Activated T-cell treated with anti-CD3 and anti-CD28 coated beads for 24 hours (primary cell): Measurements from ENCODE around the gene ALS2CL.

Source experiments
- DNase-seq: peaks from one replicate; pipeline ENCODE4 v3.0.0-alpha.2; 2020; ENCODE audit warnings: low read depth

ALS2CL gene

GRCh38 chr3:46676601-46677410 is 16.7 kb downstream of the ALS2CL start:
- no peak for DNase-seq

DNA sequence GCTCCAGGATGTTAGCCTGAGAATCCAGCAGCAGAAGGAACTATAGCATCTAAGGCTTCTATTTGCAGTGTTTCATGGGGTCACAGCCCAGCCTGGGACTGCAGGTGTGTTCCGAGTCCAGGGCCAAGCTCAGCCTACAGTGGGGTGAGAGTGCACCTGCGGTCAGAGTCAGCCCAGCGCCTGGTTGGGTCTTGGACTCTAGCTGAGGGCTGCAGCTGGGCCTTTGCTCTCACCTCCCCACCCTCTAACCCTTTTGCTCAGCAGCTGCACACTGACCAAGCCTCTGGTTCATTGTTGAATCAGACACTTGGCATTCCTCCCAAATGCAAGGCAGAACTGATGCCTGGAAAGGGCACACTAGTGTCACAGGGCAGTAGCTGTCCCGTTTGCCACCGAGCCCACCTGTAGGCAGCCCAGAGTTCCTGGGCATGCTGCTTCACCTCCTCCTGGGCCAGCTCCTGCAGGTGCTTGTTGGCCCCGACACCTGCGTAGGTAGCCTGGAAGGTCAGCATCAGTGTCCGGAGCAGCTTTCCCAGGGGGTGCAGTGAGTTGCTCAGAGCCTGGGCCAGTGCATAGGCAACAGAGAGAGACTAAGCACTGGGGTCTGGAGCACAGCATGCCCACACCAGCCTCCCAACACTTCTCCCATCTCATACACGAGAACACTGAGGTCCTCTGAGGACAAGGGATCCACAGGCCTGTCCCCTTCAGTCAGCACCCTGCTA is 17.5 kb downstream of the ALS2CL start:
- DNase-seq = no peak

DNA sequence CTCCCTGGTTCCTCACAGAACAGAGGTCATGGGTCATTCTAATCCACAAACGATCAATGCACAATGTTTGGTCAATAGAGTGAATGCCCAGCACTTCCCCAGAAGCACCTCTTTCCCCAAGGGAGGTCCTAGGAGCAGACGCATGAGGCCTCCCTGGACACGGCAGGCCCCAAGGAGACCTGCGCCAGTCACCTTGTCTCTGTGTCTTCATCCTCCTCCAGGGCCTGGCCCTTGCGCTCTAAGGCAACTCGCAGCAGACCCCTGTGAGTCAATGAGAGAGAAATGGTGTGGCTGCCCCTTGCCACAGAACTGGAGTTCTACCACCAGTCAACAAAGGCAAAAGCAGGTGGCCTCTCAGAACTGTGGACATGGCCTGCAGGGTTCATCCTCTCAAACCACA is 18.1 kb downstream of the ALS2CL start:
- DNase-seq = no peak

GRCh38 chr3:46674031-46674845 is 19.2 kb downstream of the ALS2CL start:
- DNase-seq = no peak

DNA sequence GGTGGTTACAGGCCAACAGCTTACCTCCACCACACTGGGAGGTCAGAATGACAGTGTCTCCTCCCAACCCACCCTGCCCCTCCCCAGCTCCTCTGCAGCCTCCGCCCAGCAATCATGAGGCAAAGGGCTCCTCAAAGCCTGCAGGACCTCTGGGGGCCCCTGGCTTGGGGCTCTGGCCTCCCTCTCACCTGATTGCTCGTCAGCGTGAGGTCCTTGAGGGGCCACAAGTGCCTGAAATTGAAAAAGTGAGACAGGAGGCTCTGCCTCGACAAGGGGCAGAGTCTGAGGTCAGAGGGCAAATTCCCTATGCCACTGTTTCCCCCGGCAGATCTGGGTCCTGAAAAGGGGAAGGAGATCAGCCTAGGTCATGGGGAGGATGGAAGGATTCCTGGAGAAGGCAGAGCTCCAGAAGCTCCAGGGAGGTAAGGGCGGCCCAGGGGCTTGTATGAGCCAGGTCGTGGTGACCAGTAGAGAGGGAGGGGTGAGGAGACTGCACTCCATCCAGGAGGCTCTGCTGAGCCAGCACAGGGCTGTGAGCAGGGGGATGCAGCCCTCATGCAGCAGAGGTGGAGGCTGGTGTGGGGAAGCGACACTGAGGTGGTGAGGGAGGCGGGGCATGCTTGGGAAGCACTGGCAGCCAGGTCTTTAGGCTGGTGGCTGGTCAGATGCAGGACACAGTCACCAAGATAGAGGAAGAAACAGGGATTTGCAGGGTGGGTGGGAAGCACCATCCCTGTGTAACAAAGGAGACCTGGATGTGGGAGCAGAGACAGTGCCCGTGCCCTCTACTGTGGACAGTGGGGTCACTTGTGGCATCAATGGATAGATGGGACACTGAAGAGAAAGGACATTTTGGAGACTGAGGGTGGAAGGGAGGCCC is 20.1 kb downstream of the ALS2CL start:
- DNase-seq = no peak

DNA sequence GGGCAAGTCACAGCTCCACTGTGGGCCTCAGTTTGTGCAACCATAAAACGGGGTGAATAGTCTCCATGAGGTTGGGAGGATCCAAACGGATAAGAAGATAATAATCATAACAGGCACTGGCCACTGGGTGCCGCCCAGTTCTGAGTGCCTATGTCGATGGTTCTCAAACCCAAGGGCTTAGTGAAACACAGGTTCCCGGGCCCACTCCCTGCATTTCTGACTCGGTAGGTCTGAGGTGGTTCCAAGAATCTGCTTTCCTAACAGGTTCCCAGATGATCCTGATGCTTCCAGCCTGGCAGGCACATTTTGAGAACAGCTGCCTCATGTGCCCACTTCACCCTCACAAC is 21.2 kb downstream of the ALS2CL start:
- no peak for DNase-seq

DNA sequence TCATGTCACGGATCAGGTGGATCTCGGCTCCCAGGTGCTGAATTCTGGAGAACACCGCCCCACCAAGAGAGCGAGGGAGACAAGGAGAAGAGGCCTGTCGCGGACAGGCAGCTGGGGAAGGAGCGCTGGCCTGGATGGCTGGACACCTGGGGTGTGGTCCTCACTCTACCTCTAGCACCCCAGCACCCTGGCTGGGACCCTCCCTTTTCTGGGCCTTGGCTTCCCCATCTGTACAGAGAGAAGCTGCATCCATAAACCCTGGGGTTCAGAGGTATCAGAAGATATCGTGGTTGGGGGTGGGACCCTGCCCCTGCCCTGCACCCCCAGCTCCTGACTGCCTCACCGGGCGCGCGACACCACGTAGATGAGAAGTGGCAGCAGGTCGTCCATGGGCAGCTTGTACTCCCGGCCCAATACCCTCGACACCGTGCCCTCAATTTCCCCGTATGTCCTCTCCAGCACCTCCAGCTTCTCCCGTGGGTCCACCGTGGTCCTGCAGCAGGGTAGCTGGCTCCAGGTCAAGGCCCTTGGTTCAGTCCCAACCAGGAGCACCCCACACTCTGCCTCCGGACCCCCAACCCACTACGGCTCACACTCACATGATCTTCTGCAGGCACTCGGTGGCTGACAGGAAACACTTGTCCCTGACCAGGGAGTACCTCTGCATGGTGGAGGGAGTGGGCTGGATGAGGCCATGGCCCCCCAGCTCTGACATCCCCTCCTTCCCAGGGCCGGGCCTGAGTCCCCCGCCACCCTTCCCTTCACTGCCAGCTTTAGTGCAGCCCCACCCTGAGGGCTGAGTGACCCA is 21.7 kb downstream of the ALS2CL start:
- no peak for DNase-seq

DNA sequence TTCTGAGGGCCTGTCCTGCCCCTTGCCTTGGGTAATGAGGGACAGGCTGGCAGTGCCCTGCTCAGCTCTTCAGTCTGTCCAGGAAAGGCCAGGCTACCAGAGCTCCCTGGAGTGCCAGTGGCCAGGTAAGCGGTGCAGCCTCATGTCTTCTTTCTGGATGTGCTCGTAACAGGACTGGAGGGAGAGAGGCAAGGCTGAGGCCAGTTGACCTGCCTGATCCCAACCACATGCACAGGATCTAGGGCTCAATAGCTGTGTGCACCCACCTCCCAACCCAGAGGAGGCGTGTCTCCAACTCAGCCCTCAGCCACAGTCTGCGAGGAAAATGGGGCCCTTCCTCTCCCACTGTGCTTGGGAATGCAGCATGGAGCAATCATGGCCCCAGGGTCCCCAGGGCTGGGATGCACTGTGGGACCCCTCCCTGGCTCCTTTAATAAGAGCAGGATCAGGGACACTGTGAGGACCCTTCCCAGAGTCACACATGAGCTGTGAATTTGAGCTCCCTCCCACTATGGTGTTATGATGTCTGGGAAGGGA is 22.5 kb downstream of the ALS2CL start:
- DNase-seq = no peak

DNA sequence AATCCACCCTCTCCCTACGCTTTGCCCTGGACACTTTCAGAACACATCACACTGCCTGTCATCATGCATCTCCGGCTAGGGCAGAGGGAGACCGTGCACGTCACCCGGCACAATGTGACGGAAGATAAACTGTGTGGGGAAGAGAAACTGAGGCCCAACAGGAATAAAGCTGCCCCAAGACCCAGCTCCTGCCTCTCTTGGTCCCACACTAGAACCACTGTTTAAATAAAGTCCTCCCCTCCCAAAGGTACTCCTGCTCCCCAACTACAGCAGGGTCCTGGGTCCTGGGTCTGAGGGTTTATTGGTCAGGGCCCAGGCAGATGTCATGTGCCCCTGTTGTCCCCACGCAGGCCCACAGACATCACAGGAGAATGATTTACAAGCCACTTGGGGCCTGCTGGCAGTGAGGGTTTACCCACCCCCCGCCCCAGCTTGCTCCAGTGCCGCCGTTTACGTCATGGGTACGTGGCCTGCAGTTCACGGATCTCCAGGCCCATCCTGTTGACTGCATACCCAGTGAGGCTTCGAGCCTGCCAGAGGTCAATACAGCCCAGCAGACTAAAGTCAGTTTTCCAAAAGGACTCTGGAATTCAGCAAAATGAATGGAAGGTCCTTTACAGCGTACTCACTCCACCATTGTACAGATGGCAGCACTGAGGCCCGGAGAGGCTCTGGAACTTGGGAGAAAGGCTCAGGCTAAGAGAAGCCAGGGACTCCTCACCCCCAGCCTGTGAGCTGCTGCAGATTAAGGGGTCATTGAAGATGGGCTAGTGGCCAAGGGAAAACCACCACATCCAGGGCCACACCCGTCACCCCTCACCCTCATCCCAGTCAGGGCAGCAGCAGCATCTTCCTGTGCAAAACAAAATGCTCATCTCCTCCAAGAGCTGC is 23.2 kb downstream of the ALS2CL start:
- no peak for DNase-seq

DNA sequence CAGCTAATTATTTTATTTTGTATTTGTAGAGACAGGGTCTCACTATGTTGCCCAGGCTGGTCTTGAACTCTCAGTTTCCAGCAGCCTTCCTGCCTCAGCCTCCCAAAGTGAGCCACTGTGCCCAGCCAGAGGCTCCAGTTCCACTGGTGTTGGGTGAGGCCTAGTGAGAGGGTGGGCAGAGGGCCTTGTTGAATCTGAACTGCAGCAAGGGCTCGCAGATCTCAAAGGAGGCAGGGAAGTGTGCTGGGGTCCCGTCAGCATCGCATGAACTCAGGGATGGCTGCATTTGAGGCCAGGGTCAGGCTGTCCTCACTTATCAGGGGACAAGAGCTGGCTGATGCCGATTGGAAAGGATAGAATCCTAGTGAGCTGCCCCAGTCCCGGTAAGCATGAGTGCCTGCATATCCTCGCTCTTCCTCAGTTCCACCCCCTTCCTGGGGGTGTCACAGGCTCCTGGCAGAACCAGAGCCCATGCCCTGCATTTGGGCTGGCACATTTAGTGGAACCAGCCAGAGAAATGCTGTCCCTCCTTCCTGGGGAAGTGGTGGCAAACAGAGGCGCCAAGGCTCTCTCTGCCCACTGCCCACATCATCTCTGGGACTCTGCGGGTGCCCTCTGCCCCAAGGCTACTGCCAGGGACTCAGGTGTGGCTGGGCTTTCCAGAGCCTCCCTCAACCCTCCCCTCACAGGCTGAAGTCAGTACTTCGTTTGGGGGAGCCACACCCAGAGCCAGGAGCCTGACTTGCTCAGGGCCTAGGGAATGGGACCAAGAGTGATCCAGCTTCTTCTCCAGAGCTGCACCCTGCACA is 24.1 kb downstream of the ALS2CL start:
- DNase-seq = no peak

DNA sequence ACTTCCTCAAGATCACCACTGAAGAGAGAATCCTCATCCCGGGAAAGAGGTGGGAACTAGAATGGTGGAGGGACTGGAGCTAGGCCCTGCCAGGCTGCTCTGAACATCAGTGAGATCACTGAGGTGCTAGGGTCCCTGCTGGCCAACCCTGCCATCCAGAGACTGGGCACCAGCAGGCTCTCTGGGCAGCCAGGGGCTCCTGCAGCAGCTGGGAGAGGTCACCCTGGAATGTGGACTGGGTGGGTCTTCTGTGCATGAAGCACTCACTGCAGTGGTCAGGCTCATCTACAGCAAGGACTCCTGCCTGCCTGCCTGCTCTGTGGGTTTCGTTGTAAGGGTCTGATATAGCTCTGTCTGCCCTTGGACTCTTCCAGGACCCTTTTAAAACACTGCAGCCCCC is 24.9 kb downstream of the ALS2CL start:
- DNase-seq = no peak

GRCh38 chr3:46668116-46668515 is 25.4 kb downstream of the ALS2CL start:
- no peak for DNase-seq

DNA sequence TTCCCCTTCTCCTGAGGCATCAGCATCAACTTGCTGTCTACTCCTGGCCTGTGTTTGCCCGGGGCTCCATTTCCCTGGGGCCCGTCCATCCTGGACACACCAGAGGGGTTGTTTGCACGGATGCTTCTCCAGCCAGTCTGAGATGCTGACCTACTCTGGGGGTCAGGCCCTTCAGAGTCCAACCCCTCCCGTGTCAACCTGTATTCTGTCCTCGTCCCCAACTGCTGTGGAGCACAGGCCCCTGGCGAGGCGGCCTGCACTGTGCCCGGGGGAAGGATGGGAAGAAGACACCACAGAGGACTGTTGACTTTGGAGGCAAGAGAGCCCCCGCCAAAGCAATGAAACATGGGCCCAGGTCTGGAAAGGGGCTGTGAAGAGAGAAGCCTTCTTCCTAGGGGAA is 25.8 kb downstream of the ALS2CL start:
- no peak for DNase-seq

DNA sequence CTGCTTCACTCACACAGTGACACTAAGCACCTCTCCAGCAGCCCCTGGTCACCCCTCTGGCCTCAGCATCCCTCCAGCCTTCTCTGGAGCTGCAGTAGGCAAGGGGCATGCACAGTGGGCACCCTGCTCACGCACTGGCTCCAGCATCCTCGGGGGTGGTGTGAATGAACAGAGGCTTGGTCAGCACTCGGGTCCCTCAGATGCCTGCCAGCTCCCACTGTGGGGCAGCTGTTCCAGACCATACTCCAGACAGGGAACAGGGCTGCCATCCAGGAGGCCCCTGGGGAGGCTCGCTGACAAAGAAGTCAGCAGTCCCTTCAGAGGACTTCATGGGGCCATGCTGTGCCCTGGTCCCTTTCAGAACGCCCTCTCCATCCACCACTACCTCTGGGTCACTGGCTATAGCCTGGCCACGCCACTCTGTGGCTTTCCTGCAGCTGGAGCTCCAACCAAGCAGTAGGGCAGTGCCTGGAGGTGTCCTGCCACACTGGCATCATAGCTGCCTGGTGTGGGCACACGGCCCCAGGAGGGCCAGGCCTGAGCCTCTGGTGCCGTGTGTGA is 26.3 kb downstream of the ALS2CL start:
- no peak for DNase-seq

DNA sequence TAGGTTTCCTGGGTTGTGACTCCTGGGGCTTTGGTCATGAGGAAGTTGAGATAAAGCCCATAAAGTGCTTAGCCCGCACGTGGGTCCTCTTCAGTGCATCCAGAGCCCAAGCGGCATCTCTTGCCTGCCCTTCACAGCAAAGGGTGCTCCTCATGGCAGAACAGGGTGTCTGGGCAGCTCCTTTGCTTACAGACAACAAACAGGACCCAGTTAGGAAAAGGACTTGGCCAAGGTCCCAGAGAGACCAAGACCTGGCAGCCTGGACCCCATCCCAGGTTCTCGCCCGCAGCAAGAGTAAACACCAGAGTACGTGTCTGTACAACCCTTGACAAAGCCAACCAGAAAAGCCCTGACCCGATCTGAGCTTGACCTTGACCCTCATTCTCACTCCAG is 27.0 kb downstream of the ALS2CL start:
- DNase-seq = no peak

DNA sequence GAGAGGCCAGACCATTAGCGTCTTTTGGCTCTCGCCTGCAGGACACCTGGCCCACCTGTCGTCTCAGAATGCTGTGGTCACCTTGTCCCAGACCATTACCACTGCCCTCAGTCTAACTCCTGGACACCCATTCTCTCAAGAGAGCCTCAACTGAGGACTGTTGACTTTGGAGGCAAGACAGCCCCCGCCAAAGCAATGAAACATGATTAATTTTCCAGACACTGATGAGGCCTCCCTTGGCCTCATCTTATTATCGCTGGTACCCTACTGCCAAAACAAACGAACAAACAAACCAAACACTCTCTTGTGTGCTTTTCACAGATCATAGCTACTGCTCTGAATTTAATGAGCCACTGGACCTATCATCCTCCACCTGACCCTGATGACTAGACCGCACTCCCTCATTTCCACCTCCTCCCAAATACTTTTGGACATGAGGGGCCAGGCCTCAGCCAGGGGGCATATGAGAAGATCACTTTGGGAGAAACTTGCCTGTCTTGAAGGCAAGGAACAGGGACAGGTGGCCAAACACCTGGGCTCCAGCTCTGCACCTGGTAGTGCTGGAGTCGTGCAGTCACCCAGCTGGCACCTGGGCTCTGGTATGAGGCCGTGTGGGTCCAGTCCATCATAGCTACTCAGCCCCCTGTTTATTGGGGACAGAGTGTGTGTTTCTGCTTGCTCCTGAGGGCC is 27.6 kb downstream of the ALS2CL start:
- DNase-seq = no peak

GRCh38 chr3:46664971-46665762 is 28.3 kb downstream of the ALS2CL start:
- no peak for DNase-seq
